Measurements from ENCODE around the gene STIMATE. TPM values are rescaled to one million over a fixed set of nuclear protein-coding genes. Genes with fewer than 3 reads are reported as not detected.
A peak's percentile ranks its signal among the peaks of the same experiment; 100 is the strongest.

STIMATE gene
- total and polyA plus RNA-seq, 2 experiments from 2014 or later, result 11.2 to 23.6 TPM

- TF ChIP-seq, protein P1, sequence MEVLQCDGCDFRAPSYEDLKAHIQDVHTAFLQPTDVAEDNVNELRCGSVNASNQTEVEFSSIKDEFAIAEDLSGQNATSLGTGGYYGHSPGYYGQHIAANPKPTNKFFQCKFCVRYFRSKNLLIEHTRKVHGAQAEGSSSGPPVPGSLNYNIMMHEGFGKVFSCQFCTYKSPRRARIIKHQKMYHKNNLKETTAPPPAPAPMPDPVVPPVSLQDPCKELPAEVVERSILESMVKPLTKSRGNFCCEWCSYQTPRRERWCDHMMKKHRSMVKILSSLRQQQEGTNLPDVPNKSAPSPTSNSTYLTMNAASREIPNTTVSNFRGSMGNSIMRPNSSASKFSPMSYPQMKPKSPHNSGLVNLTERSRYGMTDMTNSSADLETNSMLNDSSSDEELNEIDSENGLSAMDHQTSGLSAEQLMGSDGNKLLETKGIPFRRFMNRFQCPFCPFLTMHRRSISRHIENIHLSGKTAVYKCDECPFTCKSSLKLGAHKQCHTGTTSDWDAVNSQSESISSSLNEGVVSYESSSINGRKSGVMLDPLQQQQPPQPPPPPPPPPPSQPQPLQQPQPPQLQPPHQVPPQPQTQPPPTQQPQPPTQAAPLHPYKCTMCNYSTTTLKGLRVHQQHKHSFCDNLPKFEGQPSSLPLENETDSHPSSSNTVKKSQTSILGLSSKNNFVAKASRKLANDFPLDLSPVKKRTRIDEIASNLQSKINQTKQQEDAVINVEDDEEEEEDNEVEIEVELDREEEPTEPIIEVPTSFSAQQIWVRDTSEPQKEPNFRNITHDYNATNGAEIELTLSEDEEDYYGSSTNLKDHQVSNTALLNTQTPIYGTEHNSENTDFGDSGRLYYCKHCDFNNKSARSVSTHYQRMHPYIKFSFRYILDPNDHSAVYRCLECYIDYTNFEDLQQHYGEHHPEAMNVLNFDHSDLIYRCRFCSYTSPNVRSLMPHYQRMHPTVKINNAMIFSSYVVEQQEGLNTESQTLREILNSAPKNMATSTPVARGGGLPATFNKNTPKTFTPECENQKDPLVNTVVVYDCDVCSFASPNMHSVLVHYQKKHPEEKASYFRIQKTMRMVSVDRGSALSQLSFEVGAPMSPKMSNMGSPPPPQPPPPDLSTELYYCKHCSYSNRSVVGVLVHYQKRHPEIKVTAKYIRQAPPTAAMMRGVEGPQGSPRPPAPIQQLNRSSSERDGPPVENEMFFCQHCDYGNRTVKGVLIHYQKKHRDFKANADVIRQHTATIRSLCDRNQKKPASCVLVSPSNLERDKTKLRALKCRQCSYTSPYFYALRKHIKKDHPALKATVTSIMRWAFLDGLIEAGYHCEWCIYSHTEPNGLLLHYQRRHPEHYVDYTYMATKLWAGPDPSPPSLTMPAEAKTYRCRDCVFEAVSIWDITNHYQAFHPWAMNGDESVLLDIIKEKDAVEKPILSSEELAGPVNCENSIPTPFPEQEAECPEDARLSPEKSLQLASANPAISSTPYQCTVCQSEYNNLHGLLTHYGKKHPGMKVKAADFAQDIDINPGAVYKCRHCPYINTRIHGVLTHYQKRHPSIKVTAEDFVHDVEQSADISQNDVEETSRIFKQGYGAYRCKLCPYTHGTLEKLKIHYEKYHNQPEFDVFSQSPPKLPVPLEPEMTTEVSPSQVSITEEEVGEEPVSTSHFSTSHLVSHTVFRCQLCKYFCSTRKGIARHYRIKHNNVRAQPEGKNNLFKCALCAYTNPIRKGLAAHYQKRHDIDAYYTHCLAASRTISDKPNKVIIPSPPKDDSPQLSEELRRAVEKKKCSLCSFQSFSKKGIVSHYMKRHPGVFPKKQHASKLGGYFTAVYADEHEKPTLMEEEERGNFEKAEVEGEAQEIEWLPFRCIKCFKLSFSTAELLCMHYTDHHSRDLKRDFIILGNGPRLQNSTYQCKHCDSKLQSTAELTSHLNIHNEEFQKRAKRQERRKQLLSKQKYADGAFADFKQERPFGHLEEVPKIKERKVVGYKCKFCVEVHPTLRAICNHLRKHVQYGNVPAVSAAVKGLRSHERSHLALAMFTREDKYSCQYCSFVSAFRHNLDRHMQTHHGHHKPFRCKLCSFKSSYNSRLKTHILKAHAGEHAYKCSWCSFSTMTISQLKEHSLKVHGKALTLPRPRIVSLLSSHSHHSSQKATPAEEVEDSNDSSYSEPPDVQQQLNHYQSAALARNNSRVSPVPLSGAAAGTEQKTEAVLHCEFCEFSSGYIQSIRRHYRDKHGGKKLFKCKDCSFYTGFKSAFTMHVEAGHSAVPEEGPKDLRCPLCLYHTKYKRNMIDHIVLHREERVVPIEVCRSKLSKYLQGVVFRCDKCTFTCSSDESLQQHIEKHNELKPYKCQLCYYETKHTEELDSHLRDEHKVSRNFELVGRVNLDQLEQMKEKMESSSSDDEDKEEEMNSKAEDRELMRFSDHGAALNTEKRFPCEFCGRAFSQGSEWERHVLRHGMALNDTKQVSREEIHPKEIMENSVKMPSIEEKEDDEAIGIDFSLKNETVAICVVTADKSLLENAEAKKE (CRISPR knock-in tag; IDR thresholded peaks at IDR 0.05), result no peak
- TF ChIP-seq JUNB (IDR thresholded peaks at IDR 0.05; ENCODE audit: unreplicated experiment) (no peak), ZNF114 (CRISPR knock-in tag; IDR thresholded peaks at IDR 0.05) (no peak)
Measured at GRCh38 chr3:52831500-52832301, 65.6 kb downstream of the STIMATE start (continued).

GRCh38 chr3:52830535-52831258 lies 66.7 kb downstream of the STIMATE start, which contains the start of gene ITIH4:
ITIH4 (minus strand) TSS chr3:52830672; CDS start chr3:52830642, 30 bp downstream.
- TF ChIP-seq CTCF (conservative IDR thresholded peaks at IDR 0.05; ENCODE audit: low read depth in 2 of 2) (no peak), EZH2phosphoT487 (IDR thresholded peaks at IDR 0.05; ENCODE audit: unreplicated experiment) (no peak), ETS1 (IDR thresholded peaks at IDR 0.05) (no peak), ZNF331 (CRISPR knock-in tag; IDR thresholded peaks at IDR 0.05; ENCODE audit: low read depth) (no peak), CREB1 (CRISPR knock-in tag; IDR thresholded peaks at IDR 0.05; ENCODE audit: low read depth) (no peak), STAT1 (IDR thresholded peaks at IDR 0.05; ENCODE audit: unreplicated experiment) (no peak), POLR2AphosphoS5 (IDR thresholded peaks at IDR 0.05; ENCODE audit: low read depth) (no peak)
- Histone ChIP-seq H3K4me1 (ENCODE audit: insufficient read depth) (no peaks in the 10 kb centered on the region), H3K4me3 (no peak within 1 kb of the TSS), H4K20me1 (replicated peaks; ENCODE audit: insufficient read depth) (no peaks in the 10 kb centered on the region), H3K36me3 (ENCODE audit: insufficient read depth) (no peaks in the 10 kb centered on the region), H3K4me2 (no peak within 1 kb of the TSS), H3F3A (replicated peaks; ENCODE audit: low read depth) (no peaks in the 10 kb centered on the region), H3K27ac (ENCODE audit: low read depth) (no peak within 1 kb of the TSS), H3K9me2 (ENCODE audit: insufficient read depth) (no peaks in the 10 kb centered on the region), H3K79me2 (replicated peaks; ENCODE audit: insufficient read depth) (no peaks in the 10 kb centered on the region), H2AFZ (no peak within 1 kb of the TSS), H3K27me3 (ENCODE audit: insufficient read depth) (no peaks in the 10 kb centered on the region)
- no peaks in the 10 kb centered on the region for H3K9me3 Mint-ChIP-seq
- no peak within 1 kb of the TSS for H3K27ac Mint-ChIP-seq
- peaks cover 13% of the 10 kb centered on the region for H3K27me3 Mint-ChIP-seq (ENCODE audit: insufficient read depth, low read depth, poor library complexity)
- H3K36me3 Mint-ChIP-seq (ENCODE audit: low read depth), result no peaks in the 10 kb centered on the region; the same call in 2 of the 3 replicates
- no peak within 1 kb of the TSS for H3K4me3 Mint-ChIP-seq
- DNase-seq (ENCODE audit: low spot score) (peak; percentile 21), ATAC-seq (peak; percentile 23)
- H3K4me1 Mint-ChIP-seq, result peaks cover 23% of the 10 kb centered on the region

Data from GM23338 (cell line).